AML-193 (cell line): ENCODE measurements around the gene TUT7.
A peak's percentile ranks its signal among the peaks of the same experiment; 100 is the strongest.
"Not testable (repeated sequence)": the region's sequence is repeated elsewhere in the genome, so short reads cannot be mapped to it uniquely, and the experiment has no call there.

Source experiments
- DNase-seq, 2 experiments: peaks; one replicate each; lab custom pipeline; 2025; lab: John Stamatoyannopoulos, UW

TUT7 gene

GRCh38 chr9:86301686-86302085 lies 52.5 kb downstream of the TUT7 start:
- no peak for DNase-seq

GRCh38 chr9:86300701-86301100 lies 53.5 kb downstream of the TUT7 start:
- DNase-seq = no peak

GRCh38 chr9:86298873-86299272 lies 55.3 kb downstream of the TUT7 start:
- DNase-seq = no peak

- DNase-seq = not testable (repeated sequence)
These were observed 63.9 kb downstream of the TUT7 start for GRCh38 chr9:86290341-86290740.

DNA sequence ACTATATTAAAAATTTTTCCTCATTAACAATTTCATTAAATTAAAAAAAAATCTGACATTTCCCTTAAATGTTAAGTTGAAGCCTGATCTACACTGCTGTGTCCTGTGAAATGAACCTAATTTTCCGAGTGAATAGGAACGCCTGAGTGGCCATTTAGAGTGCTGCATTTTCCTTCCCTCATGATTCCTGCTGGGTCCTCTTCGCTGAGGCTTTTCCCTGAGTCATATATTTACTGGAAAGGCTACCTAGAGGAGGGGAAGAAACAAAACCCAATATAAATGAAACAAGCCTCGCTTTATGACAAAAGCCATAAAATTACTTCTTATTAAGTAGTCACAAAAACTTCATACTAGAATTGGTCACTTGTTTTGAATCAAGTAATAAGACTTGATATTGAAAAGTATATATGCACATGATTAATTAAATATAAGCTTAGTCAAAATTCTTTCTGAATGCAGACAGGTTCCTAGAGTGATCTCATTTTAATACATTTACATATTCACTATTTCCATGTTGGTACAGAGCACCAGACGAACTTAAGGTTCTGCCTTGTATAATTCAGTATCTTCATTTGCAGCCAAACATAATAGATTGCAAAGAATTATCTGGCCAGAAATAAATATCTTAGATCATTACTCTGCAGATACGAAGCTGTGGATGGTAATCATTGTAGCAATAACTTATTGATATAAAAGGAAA lies 65.6 kb downstream of the TUT7 start:
- no peak for DNase-seq

DNA sequence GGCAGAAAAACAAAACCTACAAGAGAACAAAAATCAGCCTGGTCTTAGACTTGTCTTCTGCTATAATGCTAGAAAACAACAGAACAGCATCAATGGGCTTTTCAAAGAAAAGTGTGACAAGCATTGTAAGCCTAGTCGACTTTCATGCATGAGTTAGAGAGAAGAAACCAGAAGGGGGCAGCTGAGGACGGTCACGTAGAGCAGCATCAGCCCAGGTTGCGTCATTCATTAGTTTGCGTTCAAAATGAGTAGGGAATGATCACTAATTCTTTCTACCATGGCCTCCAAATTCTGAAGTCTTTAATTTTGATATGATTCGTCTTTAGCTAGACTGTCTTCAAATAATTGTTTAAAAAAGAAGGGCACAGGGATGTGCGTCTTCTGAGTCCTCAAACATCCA lies 67.2 kb downstream of the TUT7 start:
- DNase-seq = peak; percentile 9 to 35

- no peak for DNase-seq
These were observed 67.9 kb downstream of the TUT7 start for GRCh38 chr9:86286278-86286677.

DNA sequence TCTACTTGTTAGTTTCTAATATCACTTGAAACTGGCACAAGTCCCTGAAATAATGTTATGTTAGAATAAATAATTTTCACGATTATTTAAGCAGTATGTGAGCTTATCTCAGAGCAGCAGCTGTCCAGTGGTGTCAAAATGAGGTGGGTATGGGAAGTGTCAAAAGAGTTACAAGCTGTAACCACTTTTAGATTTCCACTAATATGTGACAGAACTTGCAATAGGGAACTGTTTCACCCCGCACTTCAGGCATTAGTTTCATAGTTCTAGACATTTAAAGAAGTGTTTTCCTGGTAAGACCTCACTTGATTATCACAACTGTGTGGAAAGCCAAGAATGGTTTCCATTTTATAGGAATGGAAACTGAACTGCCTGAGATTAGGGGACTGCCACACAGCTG lies 68.9 kb downstream of the TUT7 start:
- DNase-seq = no peak

GRCh38 chr9:86282979-86283535 lies 71.2 kb downstream of the TUT7 start:
- peak; percentile 14 to 46 for DNase-seq

GRCh38 chr9:86282077-86282978 lies 71.9 kb downstream of the TUT7 start, which contains the start of gene ISCA1:
Gene ISCA1 (minus strand): TSS chr9:86282538. CDS start chr9:86282458, 80 bp downstream.
- DNase-seq = peak; percentile 63 to 78

DNA sequence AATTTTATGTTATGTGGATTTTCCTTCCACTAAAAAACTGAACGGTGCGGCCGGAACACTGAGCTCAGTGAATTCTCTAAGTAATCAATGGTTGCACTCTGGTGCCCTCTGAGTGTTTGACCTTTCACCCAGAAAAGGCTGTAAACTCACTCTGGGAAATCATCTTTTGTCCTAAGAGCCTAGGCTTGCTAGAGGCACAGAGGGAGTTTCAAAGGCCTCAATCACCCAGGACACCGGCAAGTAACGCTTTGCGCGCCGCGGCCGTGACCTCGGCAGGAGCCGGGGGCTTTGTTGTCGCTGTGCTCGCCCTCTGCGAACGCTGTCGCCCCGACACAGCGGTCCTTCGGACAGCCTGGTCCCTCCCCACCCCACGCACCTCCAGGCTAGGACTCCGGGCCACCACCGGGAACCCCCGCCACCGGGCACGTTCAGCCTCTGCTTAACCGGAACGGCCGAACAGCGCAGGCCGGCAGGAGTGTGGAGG lies 72.6 kb downstream of the TUT7 start:
- peak in 1 of 2 experiments; percentile 25 for DNase-seq

- DNase-seq = no peak
These were observed 73.6 kb downstream of the TUT7 start for GRCh38 chr9:86280580-86280979.

- no peak for DNase-seq
These were observed 74.4 kb downstream of the TUT7 start for GRCh38 chr9:86279839-86280238.

GRCh38 chr9:86277072-86277471 lies 77.1 kb downstream of the TUT7 start:
- DNase-seq = no peak

DNA sequence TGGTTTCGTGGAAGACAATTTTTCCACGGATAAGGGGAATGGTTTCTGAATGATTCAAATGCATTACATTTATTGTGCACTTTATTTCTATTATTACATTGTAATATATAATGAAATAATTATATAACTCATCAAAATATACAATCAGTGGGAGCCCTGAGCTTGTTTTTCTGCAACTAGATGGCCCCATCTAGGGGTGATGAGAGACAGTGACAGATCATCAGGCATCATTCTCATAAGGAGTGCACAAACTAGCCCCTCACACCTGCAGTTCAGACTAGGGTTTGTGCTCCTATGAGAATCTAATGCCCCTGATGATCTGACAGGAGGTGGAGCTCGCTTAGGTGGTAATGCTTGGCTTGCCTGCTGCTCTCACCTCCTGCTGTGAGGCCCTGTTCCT lies 78.2 kb downstream of the TUT7 start:
- no peak for DNase-seq

DNA sequence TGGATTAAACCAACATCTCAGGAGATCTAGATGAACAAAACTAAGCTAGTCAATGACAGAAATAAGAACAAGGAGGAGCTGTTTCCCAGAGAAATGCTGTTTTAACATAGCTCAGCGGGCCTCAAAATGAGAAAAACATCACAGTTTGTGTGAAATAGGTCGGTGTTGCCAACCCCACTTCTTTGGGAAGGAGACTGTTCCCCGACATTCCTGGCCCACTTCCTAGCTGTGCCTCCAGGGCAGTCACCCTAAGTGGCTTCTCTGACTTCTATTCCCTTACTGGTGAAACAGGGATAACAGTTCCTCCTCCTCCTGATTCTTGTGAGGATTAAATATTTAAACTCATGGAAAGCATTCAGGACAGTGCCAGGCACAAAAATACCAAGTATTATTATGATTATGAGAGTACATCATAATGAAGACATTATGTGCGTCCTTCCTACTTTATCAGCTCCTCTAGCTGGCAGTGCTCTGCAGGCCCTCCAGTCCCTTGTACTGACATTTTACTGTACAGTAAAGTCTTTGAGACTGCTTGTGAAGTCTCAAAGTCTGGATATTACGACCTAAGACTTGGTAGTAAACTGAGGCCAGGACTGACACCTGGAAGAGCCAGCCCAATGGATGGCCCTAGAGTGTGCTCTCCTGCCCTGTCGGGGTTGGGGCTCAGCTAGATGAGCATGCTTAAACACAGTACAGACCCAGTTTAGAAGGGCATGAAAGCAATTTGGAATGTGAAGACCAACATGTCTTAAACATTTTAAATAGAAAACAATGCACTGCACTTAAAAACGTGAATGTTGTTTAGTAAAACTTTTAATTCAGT lies 79.2 kb downstream of the TUT7 start:
- DNase-seq = no peak

- no peak for DNase-seq
These were observed 82.0 kb downstream of the TUT7 start for GRCh38 chr9:86272221-86272620.

- DNase-seq = no peak
These were observed 90.3 kb downstream of the TUT7 start for GRCh38 chr9:86263876-86264275.

- no peak for DNase-seq
These were observed 91.7 kb downstream of the TUT7 start for GRCh38 chr9:86262492-86262891.

DNA sequence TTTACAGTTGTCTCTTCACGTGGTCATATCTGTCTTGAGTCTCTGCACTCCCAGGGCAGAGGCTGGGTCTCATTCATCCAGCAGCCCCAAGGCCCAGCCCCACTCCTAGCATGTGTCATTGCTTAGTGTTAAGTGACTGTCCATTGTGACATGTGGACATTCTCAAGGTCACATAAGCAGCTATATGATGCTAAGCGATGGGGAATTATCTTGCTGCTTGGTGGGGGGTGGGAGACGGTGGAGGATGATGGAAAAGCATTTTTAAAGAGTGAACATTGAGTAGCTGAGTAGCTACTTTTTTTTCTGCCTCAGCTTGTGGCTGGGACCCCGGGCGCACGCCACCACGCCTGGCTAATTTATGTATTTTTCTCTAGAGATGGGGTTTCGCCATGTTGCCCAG lies 94.7 kb downstream of the TUT7 start, which contains the start of gene C9orf153:
C9orf153 (minus strand) TSS at position 101 of the 400 bp plus-strand sequence. CDS start 30,054 bp downstream, outside the sequence.
- DNase-seq = no peak

DNA sequence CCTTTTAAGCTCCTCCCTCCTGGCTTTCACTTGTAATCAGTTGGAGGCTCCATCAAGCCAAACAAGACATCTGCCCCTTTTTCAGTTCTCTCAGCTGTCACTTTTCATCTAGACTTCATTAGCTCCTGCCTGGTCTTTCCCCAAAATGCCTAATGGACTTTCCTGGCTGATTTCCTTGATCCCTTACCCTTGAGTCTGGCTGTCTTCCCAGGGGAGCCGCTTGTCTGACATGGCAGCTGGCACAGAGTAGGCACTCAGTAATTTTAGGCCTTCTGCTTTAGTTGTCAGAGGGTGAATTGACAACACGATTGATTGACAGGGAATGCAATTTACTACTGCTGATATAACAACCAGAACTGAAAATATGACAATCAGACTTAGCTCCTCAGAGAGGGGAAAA lies 96.8 kb downstream of the TUT7 start:
- DNase-seq = no peak

DNA sequence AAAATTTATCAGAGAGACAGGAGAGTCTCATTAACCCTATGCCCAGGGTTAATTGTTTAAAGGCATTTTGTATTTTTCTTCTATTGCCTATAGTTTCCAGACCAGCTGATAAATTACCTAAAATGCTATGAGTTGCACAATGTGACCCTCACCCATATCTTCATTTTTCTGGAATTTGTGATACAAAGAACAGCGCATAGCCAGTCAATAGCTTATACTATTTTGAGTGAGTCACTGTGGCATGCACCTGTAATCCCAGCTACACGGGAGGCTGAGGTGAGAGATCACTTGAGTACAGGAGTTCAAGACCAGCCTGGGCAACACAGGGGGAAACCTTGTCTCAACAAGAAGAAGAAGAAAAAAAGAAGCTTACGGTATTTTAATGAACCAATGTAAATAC lies 97.6 kb downstream of the TUT7 start:
- DNase-seq = no peak
